Activated CD4-positive, alpha-beta T cell treated with anti-CD3 and anti-CD28 coated beads, Interleukin-2, amount 10 ng/mL, durations not matched to agents 7 days and 5 days (primary cell): ENCODE results near the gene TPRG1L. TPM values are rescaled to one million over a fixed set of nuclear protein-coding genes. Genes with fewer than 3 reads are reported as not detected.
A peak's percentile ranks its signal among the peaks of the same experiment; 100 is the strongest.

Experiments
- CTCF ChIA-PET: fragments of 350-600 bp; sonication (Branson Sonifier 250); formaldehyde crosslinking; loops from one replicate; lab custom pipeline; 2021; ENCODE audit warnings: antibody characterized with exemption; lab: Charles Lee
- POLR2A ChIA-PET: fragments of 350-600 bp; sonication (Branson Sonifier 250); formaldehyde crosslinking; loops from one replicate; lab custom pipeline; 2021; ENCODE audit warnings: antibody characterized with exemption; lab: Charles Lee
- DNase-seq: peaks from one replicate; pipeline ENCODE4 v3.0.0-alpha.2; 2020
- H3K27ac Mint-ChIP-seq: one replicate; pipeline ENCODE4 v1.8.0; 2021; ENCODE audit warnings: mild to moderate bottlenecking, moderate library complexity, mixed read lengths
- H3K27me3 Mint-ChIP-seq: one replicate; pipeline ENCODE4 v1.8.0; 2021; ENCODE audit warnings: mixed read lengths
- H3K36me3 Mint-ChIP-seq: one replicate; pipeline ENCODE4 v1.8.0; 2021; ENCODE audit warnings: low read depth, mixed read lengths
- H3K4me1 Mint-ChIP-seq: one replicate; pipeline ENCODE4 v1.8.0; 2021; ENCODE audit warnings: mixed read lengths
- H3K4me3 Mint-ChIP-seq: one replicate; pipeline ENCODE4 v1.8.0; 2021; ENCODE audit warnings: mild to moderate bottlenecking, moderate library complexity, mixed read lengths
- H3K9me3 Mint-ChIP-seq: one replicate; pipeline ENCODE4 v1.8.0; 2021; ENCODE audit warnings: mixed read lengths
- total RNA-seq, 2 experiments: library from RNA; stranded (reverse); gene quantifications; one replicate each; pipeline ENCODE4 v1.2.3, GENCODE V29; 2021

The TPRG1L gene
- total RNA-seq, 2 experiments from 2014 or later = 13.6 to 14.7 TPM

DNA sequence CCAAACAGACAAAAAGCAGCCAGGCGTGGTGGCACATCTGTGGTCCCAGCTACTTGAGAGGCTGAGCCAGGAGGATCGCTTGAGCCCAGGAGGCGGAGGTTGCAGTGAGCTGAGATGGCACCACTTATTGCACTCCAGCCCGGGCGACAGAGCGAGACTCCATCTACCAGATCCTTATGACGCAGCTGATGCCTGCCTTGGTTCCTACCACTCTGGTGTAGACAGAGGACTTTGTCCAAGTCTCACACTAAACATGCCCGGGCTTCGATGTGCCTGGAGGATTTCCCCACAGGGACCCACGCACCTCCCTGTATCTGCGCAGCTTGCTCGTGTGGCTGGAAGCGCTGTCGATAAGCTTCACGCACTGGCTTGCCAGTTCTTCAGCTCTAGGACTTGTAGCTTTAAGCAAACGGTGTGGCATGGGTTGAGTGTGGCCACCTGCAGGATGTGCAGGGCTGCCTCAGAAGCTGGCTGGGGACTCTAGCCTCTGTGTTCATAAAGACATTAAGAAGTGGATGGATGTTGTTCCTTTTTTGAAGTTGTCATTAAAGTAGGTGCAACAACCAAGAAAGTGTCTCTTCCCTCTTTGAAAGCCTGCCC lies 4.8 kb downstream of the TPRG1L start:
- no peak for DNase-seq
- peaks cover 8% of the 10 kb centered on the region for H3K4me1 Mint-ChIP-seq
- H3K36me3 Mint-ChIP-seq = peaks cover 9% of the 10 kb centered on the region
- peak overlapping the region; percentile 9 for H3K27ac Mint-ChIP-seq
- ChIA-PET CTCF (interaction anchor here (0.8 to 1.2 kb wide), 3 partner anchors 9 to 10 kb away, joined by 3 to 5 read pairs (median 3); no protein-coding TSS in a partner anchor), POLR2A (no interaction called here)
- no peaks in the 10 kb centered on the region for H3K9me3 Mint-ChIP-seq
- H3K27me3 Mint-ChIP-seq = no peaks in the 10 kb centered on the region
- no peak overlapping the region for H3K4me3 Mint-ChIP-seq

DNA sequence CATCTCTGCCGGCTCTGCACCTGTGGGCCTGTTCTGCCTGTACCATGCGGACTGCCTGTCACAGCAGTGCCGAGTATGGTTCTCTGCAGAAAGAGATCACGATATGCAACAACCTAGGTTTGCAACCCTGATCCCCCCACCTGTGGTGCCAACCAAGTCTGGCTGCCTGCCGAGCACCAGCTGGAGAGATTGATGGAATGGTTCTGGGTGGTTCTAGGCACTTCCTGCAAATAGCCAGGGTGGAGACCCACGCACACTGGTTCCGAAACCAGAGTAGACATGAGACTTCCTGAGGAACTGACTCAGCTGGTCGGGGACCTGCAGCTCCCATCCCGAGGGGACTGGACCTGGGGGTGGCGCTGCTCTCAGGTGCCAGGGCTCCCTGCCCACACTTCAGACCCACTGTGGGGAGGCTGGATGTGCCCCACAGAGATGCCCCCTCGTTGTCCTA lies 5.4 kb downstream of the TPRG1L start:
- H3K4me1 Mint-ChIP-seq = peaks cover 8% of the 10 kb centered on the region
- no peaks in the 10 kb centered on the region for H3K9me3 Mint-ChIP-seq
- DNase-seq = no peak
- CTCF ChIA-PET = interaction anchor here (1.2 kb wide), 2 partner anchors 9 to 10 kb away, joined by 3 to 5 read pairs; no protein-coding TSS in a partner anchor
- no peak overlapping the region for H3K4me3 Mint-ChIP-seq
- peak overlapping the region; percentile 78 for H3K27ac Mint-ChIP-seq
- H3K27me3 Mint-ChIP-seq = no peaks in the 10 kb centered on the region
- H3K36me3 Mint-ChIP-seq = peaks cover 10% of the 10 kb centered on the region
- POLR2A ChIA-PET = no interaction called here

DNA sequence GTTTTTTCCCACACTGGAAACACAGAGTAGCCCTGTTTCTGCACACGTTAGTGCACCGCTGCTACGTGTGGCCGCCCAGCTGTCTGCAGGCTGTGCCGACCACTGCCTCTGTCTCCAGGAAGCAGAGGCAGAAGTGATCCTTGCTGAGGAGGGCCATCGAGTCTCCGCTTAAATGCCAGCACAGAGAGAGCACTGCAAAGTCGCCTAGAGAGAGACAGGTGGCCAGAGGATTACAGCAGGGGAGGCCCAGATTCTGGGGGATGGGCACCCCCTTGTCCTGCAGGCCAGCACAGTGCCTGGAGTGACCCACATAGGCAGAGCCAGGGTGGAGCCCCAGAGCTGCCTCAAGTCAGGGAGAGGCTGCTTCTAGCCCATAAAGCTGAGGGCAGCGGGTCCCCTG lies 6.1 kb downstream of the TPRG1L start:
- Mint-ChIP-seq H3K27ac (no peak overlapping the region), H3K4me1 (peaks cover 4% of the 10 kb centered on the region), H3K27me3 (no peaks in the 10 kb centered on the region), H3K4me3 (no peak overlapping the region), H3K9me3 (no peaks in the 10 kb centered on the region), H3K36me3 (peaks cover 11% of the 10 kb centered on the region)
- no peak for DNase-seq
- ChIA-PET CTCF (interaction anchor here (1.0 to 1.2 kb wide), 3 partner anchors 9 to 12 kb away, joined by 3 to 5 read pairs (median 4); no protein-coding TSS in a partner anchor), POLR2A (no interaction called here)

DNA sequence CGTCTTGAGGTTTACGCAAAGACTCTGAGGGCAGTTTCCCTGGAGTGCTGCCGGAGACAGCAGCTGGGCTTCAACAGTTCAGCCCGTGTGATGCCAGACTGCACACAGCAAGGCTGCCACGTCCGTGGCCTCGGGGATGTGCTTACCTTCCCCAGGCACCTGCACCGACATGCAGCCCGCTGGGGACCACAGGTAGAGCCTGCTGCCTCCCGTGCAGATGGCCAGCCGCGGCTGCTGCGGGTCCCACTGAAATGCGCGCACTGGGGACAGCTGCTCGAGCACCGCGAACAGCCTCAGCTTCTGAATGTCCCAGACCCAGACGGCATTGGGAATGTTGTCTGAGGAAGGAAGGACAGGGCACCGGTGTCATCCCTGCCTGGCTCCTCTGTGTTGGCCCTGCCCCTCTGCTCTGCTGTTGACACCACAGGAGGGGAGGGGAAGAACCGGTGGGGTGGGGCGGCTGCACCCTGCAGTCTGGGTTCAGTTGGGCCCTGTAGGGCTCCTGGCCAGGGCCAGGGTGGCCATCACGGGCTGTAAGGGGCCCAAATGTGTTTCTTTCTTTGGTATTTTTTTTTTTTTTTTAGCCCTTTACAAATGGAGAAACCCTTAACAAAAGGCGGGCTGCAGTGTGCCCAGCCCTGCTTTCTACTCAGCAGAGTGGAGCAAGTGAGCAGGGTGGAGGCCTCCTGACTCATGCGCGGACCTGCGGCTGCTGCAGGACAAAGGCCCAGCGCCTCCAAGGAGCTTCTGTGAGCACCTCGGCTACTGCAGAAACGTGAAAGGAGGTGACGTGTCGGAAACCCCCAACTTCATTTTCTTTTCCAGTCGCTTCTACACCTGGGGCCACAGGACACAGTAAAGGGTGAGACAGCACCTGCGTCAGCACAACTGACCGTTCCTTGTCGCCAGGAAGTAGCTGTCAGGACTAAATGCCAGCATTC lies 6.8 kb downstream of the TPRG1L start:
- CTCF ChIA-PET = interaction anchor here (1.0 kb wide), 1 partner anchor 13 kb away, joined by 4 read pairs; no protein-coding TSS in a partner anchor
- Mint-ChIP-seq H3K27me3 (no peaks in the 10 kb centered on the region), H3K27ac (no peak overlapping the region), H3K4me1 (no peaks in the 10 kb centered on the region), H3K36me3 (peaks cover 14% of the 10 kb centered on the region), H3K9me3 (no peaks in the 10 kb centered on the region), H3K4me3 (no peak overlapping the region)
- DNase-seq = no peak
- POLR2A ChIA-PET = no interaction called here

DNA sequence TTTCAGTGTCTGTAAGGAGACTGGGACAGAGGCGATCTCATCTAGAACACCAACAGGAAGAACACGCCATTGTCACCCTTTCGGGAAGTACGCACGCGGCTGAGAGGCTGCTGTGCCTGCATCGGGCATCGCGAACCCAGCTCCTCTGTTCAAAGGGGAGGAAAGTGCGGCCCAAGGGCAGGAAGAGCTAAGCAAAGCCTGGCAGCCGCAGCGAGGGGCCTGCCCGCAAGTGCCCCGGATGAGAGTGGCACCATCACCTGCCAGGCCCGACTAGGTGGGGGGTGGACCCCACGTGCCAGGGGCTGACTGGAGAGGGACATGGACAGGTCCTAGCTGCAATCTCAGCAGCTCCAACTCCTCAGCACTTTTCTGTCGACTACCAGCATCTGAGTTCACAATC lies 7.5 kb downstream of the TPRG1L start:
- Mint-ChIP-seq H3K4me1 (no peaks in the 10 kb centered on the region), H3K27ac (no peak overlapping the region), H3K4me3 (no peak overlapping the region), H3K36me3 (peaks cover 13% of the 10 kb centered on the region), H3K9me3 (no peaks in the 10 kb centered on the region), H3K27me3 (no peaks in the 10 kb centered on the region)
- ChIA-PET POLR2A (no interaction called here), CTCF (no interaction called here)
- no peak for DNase-seq

DNA sequence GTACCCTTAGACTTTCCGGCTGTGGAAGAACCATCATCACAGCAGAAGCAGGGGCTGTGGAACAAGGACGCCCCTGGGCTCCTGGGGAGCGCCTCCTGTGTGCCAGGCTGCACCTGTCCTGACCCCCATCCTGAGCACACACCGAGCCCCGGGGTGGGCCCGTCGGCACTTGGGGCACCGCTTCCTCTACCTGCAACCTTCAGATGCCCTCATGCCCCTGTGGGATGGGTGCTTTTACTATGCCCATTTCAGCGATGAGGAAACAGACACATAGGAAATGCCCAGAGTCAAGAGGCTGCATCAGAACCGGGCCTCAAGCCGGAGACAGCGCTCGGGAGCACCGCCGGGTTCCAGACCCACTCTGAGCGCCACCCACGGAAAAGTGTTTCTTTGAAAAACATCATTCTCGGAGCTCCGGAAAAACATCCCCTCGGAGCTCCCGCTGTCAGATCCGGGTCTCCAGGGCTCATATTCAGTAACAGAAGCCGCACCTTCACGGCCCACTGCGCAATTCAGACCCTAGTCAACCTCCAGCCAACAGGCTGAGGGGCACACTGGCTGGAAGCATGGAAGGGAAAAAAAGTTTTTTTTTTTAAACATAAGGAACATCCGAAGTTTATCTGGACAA lies 8.0 kb downstream of the TPRG1L start:
- no peaks in the 10 kb centered on the region for H3K27me3 Mint-ChIP-seq
- no peak overlapping the region for H3K4me3 Mint-ChIP-seq
- ChIA-PET POLR2A (no interaction called here), CTCF (no interaction called here)
- H3K36me3 Mint-ChIP-seq = peaks cover 14% of the 10 kb centered on the region
- no peak overlapping the region for H3K27ac Mint-ChIP-seq
- no peaks in the 10 kb centered on the region for H3K4me1 Mint-ChIP-seq
- no peaks in the 10 kb centered on the region for H3K9me3 Mint-ChIP-seq
- DNase-seq = no peak

DNA sequence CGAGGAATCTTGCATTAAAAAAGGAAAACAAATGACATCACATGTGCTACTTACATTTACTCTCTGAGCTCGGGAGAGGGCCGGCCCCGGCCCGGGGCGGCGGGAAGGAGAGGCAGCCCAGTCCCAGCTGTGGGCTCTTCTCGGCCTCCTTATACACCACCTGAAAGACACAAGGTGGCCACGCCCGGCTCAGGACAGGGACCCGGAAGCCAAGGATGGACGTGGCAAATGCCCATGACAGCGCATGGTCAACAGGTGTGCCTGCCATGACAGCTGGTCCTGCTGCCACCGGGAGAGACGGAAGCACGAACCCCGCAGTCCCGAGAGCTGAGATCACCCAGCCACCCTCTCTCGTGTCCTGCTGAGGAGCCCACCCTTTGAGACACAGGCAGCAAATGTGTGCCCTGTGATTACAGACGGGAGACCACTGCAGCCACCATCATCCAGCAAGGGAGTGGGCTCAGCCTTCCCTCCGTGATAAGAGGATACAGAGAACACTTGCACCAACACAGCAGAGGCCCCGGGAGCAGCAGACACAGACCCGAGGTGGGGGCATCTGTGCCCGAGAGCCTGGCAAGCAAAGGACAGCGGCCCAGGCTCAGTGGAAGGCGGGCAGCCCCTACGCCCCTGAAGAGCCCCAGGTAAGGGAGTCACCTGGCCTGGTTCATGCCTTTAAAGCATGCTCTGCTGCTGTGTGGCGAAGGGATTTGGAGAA lies 8.7 kb downstream of the TPRG1L start:
- H3K27ac Mint-ChIP-seq = no peak overlapping the region
- H3K36me3 Mint-ChIP-seq = peaks cover 14% of the 10 kb centered on the region
- H3K27me3 Mint-ChIP-seq = no peaks in the 10 kb centered on the region
- ChIA-PET CTCF (no interaction called here), POLR2A (no interaction called here)
- H3K9me3 Mint-ChIP-seq = no peaks in the 10 kb centered on the region
- no peak for DNase-seq
- no peak overlapping the region for H3K4me3 Mint-ChIP-seq
- H3K4me1 Mint-ChIP-seq = no peaks in the 10 kb centered on the region

DNA sequence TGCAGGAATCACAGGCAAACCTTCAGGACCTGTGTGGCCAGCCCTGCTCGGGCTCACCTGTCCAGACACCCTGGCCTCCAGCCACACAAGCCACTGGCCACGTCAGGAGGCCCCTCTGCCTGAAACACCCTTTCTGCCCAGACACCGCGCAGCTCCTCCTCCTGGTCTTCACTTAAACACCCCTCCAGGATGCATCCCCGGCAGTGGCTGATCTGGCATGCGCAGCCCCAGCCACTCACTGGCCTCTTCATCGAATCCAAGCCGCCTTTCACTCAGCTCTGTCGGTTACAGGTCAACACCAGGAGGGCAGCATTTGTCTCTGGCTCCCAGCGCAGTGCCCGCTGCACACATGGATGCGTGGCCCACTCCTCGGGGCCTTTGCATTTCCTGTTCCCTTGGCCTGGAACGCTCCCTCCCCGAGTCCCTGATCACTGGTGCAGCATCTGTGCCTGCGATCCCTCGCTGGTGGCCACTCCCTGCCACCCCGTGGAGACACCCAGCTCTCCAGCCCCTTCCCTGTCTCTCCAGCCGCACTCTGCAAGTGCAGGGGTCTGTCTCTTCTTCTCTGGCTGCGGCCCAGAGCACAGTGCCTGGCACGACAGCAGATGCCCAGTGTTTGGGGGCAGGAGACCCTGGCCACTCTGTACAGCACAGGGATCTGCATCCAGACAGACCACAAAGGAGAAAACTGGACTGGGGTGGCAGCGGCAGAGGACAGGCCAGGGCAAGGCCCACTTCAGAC lies 9.4 kb downstream of the TPRG1L start:
- ChIA-PET CTCF (no interaction called here), POLR2A (no interaction called here)

DNA sequence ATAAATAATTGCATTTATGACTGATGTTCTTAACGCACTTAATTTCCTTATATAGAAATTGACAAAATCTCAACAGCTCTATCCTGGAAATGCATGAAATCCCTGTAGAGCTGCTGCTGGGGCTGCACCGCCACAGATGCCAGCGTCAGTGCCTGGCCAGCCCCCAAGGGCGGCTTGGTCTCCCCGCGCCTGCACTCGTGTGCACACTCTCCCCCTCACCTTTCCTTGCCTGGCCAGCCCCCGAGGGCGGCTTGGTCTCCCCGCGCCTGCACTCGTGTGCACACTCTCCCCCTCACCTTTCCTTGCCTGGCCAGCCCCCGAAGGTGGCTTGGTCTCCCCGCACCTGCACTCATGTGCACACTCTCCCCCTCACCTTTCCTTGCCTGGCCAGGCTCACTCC lies 11.3 kb downstream of the TPRG1L start:
- ChIA-PET POLR2A (no interaction called here), CTCF (interaction anchor here (1.2 to 1.3 kb wide), 2 partner anchors 10 to 16 kb away, joined by 5 read pairs; no protein-coding TSS in a partner anchor)
- H3K4me3 Mint-ChIP-seq = no peak overlapping the region
- no peaks in the 10 kb centered on the region for H3K9me3 Mint-ChIP-seq
- no peak for DNase-seq
- H3K4me1 Mint-ChIP-seq = no peaks in the 10 kb centered on the region
- H3K27me3 Mint-ChIP-seq = no peaks in the 10 kb centered on the region
- H3K36me3 Mint-ChIP-seq = peaks cover 10% of the 10 kb centered on the region
- H3K27ac Mint-ChIP-seq = no peak overlapping the region

More for the DNA sequence above, 9.4 kb downstream of the TPRG1L start:
- no peaks in the 10 kb centered on the region for H3K4me1 Mint-ChIP-seq
- H3K9me3 Mint-ChIP-seq = no peaks in the 10 kb centered on the region
- H3K36me3 Mint-ChIP-seq = peaks cover 12% of the 10 kb centered on the region
- no peaks in the 10 kb centered on the region for H3K27me3 Mint-ChIP-seq
- DNase-seq = no peak
- no peak overlapping the region for H3K4me3 Mint-ChIP-seq
- H3K27ac Mint-ChIP-seq = no peak overlapping the region

DNA sequence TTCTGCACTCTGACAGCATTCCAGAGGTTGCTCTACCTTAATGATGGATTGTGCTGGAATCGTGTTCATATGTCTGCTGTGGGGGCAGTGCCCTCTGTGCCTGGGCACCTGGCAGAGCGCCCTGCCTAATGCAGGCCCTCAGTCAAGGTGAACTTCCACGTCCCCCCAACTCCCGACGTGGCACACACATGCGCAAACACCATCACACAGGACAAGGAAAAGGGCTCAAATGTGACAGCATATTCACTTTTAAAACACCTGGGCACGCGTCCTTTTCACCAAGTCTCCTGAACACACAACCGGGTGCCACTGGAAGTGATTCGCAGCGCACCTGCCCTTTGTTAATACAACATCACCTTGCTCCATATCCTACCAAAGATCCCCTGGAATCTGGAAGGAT lies 11.7 kb downstream of the TPRG1L start:
- DNase-seq = no peak
- Mint-ChIP-seq H3K36me3 (peaks cover 10% of the 10 kb centered on the region), H3K27me3 (no peaks in the 10 kb centered on the region), H3K4me3 (no peak overlapping the region), H3K4me1 (no peaks in the 10 kb centered on the region), H3K27ac (no peak overlapping the region), H3K9me3 (no peaks in the 10 kb centered on the region)
- ChIA-PET POLR2A (no interaction called here), CTCF (interaction anchor here (1.2 kb wide), 1 partner anchor 16 kb away, joined by 5 read pairs; no protein-coding TSS in a partner anchor)

DNA sequence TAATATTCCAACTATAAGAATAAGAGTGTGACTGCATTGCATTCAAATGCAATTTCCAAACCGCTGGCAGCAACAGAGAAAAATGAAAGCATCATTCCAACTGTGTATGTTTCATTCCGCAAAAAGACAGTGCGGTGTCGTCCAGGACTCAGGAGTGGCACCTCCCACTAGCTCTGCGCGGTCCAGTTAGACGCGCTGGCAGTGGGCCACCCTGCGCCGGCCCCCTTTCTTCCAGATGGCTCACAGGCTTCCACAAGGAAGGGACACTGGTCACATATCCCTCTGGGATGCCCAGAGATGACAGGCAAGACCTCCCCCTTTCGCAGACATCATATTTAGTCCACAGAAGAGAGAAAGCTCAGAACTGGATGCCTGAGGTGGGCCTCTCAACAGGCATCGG lies 13.2 kb downstream of the TPRG1L start:
- Mint-ChIP-seq H3K36me3 (peaks cover 10% of the 10 kb centered on the region), H3K27ac (no peak overlapping the region), H3K9me3 (no peaks in the 10 kb centered on the region), H3K27me3 (no peaks in the 10 kb centered on the region), H3K4me1 (no peaks in the 10 kb centered on the region), H3K4me3 (no peak overlapping the region)
- CTCF ChIA-PET = no interaction called here
- POLR2A ChIA-PET = no interaction called here
- no peak for DNase-seq

DNA sequence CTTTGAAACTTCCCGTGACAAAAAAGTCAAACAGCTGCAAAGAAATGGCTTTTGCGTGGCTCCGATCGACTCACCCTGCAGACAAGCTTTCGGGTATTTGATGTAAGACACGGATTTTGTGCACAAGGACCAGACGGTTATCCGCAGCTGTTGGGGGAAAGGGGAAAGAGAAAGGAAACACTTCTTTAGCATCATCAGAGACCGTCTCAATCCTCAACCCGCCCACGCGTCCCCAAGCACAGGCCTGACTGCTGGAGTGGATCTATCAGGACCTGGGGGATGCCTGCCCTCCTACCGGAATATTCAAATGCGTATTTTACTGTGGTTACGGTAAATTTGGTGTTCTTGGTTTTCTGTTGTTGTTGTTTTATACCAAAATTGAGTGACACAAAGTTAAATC lies 13.9 kb downstream of the TPRG1L start:
- H3K4me1 Mint-ChIP-seq = no peaks in the 10 kb centered on the region
- H3K27me3 Mint-ChIP-seq = no peaks in the 10 kb centered on the region
- H3K4me3 Mint-ChIP-seq = no peak overlapping the region
- H3K36me3 Mint-ChIP-seq = peaks cover 10% of the 10 kb centered on the region
- POLR2A ChIA-PET = no interaction called here
- DNase-seq = no peak
- no peaks in the 10 kb centered on the region for H3K9me3 Mint-ChIP-seq
- no peak overlapping the region for H3K27ac Mint-ChIP-seq
- CTCF ChIA-PET = no interaction called here
